Measurements from ENCODE around the gene BCL2L13.

BCL2L13 gene

GRCh38 chr22:17726006-17726927, 87.7 kb downstream of the BCL2L13 start:
- no peak for DNase-seq (ENCODE audit: low read depth in 2 of 2)

GRCh38 chr22:17726928-17727897, 88.7 kb downstream of the BCL2L13 start:
- DNase-seq (ENCODE audit: low read depth in 2 of 2): no peak

- DNase-seq (ENCODE audit: low read depth in 2 of 2): no peak
Observed at GRCh38 chr22:17728786-17729185, 90.2 kb downstream of the BCL2L13 start.

- no peak for DNase-seq (ENCODE audit: low read depth in 2 of 2)
Observed at GRCh38 chr22:17729561-17729960, 91.0 kb downstream of the BCL2L13 start.

- DNase-seq (ENCODE audit: low read depth in 2 of 2): no peak
Observed at GRCh38 chr22:17732251-17732854, 93.8 kb downstream of the BCL2L13 start.

- DNase-seq (ENCODE audit: low read depth in 2 of 2): no peak
Observed at GRCh38 chr22:17733466-17733865, 94.9 kb downstream of the BCL2L13 start.

GRCh38 chr22:17734187-17734586, 95.6 kb downstream of the BCL2L13 start:
- no peak for DNase-seq (ENCODE audit: low read depth in 2 of 2)

GRCh38 chr22:17738386-17739128, 100.0 kb downstream of the BCL2L13 start:
- no peak for DNase-seq (ENCODE audit: low read depth in 2 of 2)

GRCh38 chr22:17739196-17739975, 100.8 kb downstream of the BCL2L13 start:
- DNase-seq (ENCODE audit: low read depth in 2 of 2): no peak

- no peak for DNase-seq (ENCODE audit: low read depth in 2 of 2)
Observed at GRCh38 chr22:17741866-17742526, 103.4 kb downstream of the BCL2L13 start.

GRCh38 chr22:17742527-17742902, 104.0 kb downstream of the BCL2L13 start:
- peak; percentile 59 for DNase-seq (ENCODE audit: low read depth in 2 of 2)

GRCh38 chr22:17743661-17744411, 105.3 kb downstream of the BCL2L13 start:
- DNase-seq (ENCODE audit: low read depth in 2 of 2): no peak

GRCh38 chr22:17744430-17744829, 105.9 kb downstream of the BCL2L13 start:
- no peak for DNase-seq (ENCODE audit: low read depth in 2 of 2)

- DNase-seq (ENCODE audit: low read depth in 2 of 2): no peak
Observed at GRCh38 chr22:17746916-17747315, 108.4 kb downstream of the BCL2L13 start.

GRCh38 chr22:17748555-17749353, 110.2 kb downstream of the BCL2L13 start:
- DNase-seq (ENCODE audit: low read depth in 2 of 2): no peak

- DNase-seq (ENCODE audit: low read depth in 2 of 2): no peak
Observed at GRCh38 chr22:17749605-17750395, 111.2 kb downstream of the BCL2L13 start.

GRCh38 chr22:17751596-17751995, 113.0 kb downstream of the BCL2L13 start:
- no peak for DNase-seq (ENCODE audit: low read depth in 2 of 2)
